Stomach smooth muscle (tissue), 2 donors: ENCODE data around the gene PRKAA1.
"Not testable (repeated sequence)": the region's sequence is repeated elsewhere in the genome, so short reads cannot be mapped to it uniquely, and the experiment has no call there.

ENCODE experiments used
- H3K27ac ChIP-seq: one replicate; pipeline ENCODE4 v1.7.0; 2013; ENCODE audit warnings: mild to moderate bottlenecking, low read length, inconsistent platforms
- H3K27me3 ChIP-seq, 2 donors: one replicate each; pipeline ENCODE4 v1.7.0; 2013; ENCODE audit warnings: low read length in 2 of 2; ENCODE audit not compliant: insufficient read depth in 2 of 2, control insufficient read depth in 1 of 2
- H3K36me3 ChIP-seq, 2 donors: one replicate each; pipeline ENCODE4 v1.7.0; 2013; ENCODE audit warnings: low read length in 2 of 2; ENCODE audit not compliant: control insufficient read depth in 2 of 2, insufficient read depth in 2 of 2
- H3K4me1 ChIP-seq: one replicate; pipeline ENCODE4 v1.7.0; 2013; ENCODE audit warnings: low read length; ENCODE audit not compliant: control insufficient read depth, insufficient read depth
- H3K4me3 ChIP-seq, 2 donors: one replicate each; pipeline ENCODE4 v1.7.0; 2013; ENCODE audit warnings: low read length in 2 of 2
- H3K9ac ChIP-seq, 2 donors: one replicate each; pipeline ENCODE4 v1.7.0; 2013; ENCODE audit warnings: low read length in 2 of 2, mild to moderate bottlenecking in 1 of 2
- H3K9me3 ChIP-seq, 2 donors: one replicate each; pipeline ENCODE4 v1.7.0; 2013; ENCODE audit warnings: low read length in 2 of 2; ENCODE audit not compliant: control insufficient read depth in 2 of 2
- donor health status: healthy.
- donor health status: Pancreatic carcinoma.

The PRKAA1 gene

GRCh38 chr5:40746703-40747102, 51.5 kb downstream of the PRKAA1 start:
- H3K36me3 ChIP-seq, result peaks cover 0 to 2% of the 10 kb centered on the region in 2 donors
- no peaks in the 10 kb centered on the region for H3K27me3 ChIP-seq
- H3K27ac ChIP-seq, result no peak overlapping the region
- H3K4me1 ChIP-seq, result no peaks in the 10 kb centered on the region
- no peak overlapping the region for H3K4me3 ChIP-seq
- H3K9ac ChIP-seq, result no peak overlapping the region
- H3K9me3 ChIP-seq, result no peaks in the 10 kb centered on the region

- Histone ChIP-seq H3K27me3 (no peaks in the 10 kb centered on the region), H3K27ac (no peak overlapping the region), H3K4me3 (no peak overlapping the region), H3K4me1 (no peaks in the 10 kb centered on the region), H3K9ac (no peak overlapping the region), H3K36me3 (peaks cover 10 to 11% of the 10 kb centered on the region in 2 donors), H3K9me3 (no peaks in the 10 kb centered on the region)
Measured at GRCh38 chr5:40743771-40744170, 54.4 kb downstream of the PRKAA1 start.

DNA sequence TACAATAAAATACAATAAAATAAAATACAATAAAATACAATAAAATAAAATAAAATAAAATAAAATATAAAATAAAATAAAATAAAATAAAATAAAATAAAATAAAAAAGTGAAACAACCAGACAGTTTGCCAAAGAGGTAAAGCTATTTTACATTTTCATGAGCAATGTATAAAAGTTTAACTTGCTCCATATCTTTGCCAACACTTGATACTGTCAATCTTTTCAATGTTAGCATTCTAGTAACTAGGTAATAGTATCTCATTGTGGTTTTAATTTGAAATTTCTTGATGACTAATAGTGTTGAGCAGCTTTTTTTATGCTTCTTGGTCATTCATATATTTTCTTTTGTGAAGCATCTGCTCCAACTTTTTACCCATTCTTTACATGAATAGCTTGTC, 59.7 kb downstream of the PRKAA1 start:
- H3K9ac ChIP-seq, result no peak overlapping the region
- no peak overlapping the region for H3K4me3 ChIP-seq
- no peaks in the 10 kb centered on the region for H3K27me3 ChIP-seq
- no peaks in the 10 kb centered on the region for H3K9me3 ChIP-seq
- peaks cover 10 to 11% of the 10 kb centered on the region in 2 donors for H3K36me3 ChIP-seq
- H3K27ac ChIP-seq, result no peak overlapping the region
- peaks cover 9% of the 10 kb centered on the region for H3K4me1 ChIP-seq

DNA sequence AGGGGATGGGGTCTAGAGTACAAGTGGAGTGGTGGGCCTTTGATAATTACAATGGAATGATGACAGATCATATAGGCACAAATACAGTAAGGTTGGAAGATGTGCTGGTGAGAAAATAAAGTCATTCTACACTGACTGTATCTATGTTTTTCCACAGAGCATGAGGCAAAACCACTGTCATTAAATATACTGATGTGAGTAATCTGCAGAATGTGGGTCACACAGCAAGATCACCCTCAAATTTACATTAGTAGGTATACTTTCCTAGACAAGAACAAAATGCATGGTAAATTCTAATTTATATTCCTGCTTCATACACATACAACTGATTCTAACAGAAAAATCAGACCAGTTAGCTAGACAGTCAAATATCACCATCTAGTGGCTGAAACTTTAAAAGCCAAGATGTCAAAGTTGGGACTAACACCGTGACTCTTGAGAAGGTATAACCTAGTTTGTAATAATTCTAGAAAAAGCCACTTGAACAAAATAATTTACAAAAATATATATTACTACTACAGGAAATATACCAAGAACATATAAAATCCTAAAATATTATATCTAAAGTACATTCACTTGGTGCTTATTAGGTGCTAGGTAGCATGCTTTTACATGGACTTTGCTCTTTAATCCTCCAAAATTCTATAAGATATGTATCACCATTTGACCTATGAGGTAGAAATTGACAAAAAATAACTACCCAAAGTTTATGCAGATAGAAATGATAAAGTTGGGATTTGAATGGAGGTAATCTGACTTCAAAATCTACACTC, 61.9 kb downstream of the PRKAA1 start:
- peaks cover 10% of the 10 kb centered on the region for H3K4me1 ChIP-seq

DNA sequence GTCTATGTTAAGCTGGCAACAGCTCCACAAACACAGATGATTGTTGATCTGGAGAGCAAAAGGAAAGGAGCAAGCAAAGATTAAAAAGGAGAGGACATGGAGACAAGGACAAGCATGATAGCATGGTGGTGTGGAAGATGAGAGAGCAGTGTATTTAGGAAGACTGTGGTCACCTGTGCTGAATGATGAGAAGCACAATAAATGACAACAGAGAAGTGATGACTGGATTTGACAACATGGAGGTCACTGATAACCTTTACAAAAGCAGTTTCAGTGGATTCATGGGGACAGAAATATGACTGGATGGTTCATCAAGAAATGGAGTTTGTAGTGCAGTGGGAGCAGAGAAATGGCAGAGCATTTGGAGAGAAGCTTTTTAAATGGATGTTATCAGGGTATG, 62.6 kb downstream of the PRKAA1 start:
- no peak overlapping the region for H3K27ac ChIP-seq
- H3K4me1 ChIP-seq, result peaks cover 10% of the 10 kb centered on the region
- H3K9ac ChIP-seq, result no peak overlapping the region
- no peak overlapping the region for H3K4me3 ChIP-seq
- H3K27me3 ChIP-seq, result no peaks in the 10 kb centered on the region
- H3K9me3 ChIP-seq, result no peaks in the 10 kb centered on the region
- H3K36me3 ChIP-seq, result peaks cover 2 to 5% of the 10 kb centered on the region in 2 donors

More for the DNA sequence above, 61.9 kb downstream of the PRKAA1 start:
- H3K27me3 ChIP-seq, result no peaks in the 10 kb centered on the region
- H3K4me3 ChIP-seq, result no peak overlapping the region
- H3K27ac ChIP-seq, result no peak overlapping the region
- H3K9me3 ChIP-seq, result no peaks in the 10 kb centered on the region
- H3K9ac ChIP-seq, result no peak overlapping the region
- peaks cover 5 to 8% of the 10 kb centered on the region in 2 donors for H3K36me3 ChIP-seq

DNA sequence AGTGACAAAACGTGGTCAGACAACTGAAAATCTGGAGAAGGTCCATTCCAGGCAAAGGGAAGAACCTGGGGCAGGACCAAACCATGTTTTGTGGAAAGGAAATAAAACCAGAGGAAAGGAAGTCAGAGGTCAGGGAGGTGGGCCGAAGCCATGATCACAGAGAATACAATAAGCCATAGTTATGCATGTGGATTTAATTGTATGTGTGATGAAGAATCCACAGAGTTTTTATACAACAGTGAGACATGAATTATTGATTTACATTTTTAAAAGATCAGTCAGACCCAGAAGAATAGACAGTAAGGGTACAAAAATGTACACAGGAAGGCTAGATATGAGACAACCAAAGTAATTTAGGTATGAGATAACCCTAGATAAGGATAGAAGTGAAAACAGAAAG, 63.2 kb downstream of the PRKAA1 start:
- peaks cover 10% of the 10 kb centered on the region for H3K4me1 ChIP-seq
- H3K27ac ChIP-seq, result no peak overlapping the region

DNA sequence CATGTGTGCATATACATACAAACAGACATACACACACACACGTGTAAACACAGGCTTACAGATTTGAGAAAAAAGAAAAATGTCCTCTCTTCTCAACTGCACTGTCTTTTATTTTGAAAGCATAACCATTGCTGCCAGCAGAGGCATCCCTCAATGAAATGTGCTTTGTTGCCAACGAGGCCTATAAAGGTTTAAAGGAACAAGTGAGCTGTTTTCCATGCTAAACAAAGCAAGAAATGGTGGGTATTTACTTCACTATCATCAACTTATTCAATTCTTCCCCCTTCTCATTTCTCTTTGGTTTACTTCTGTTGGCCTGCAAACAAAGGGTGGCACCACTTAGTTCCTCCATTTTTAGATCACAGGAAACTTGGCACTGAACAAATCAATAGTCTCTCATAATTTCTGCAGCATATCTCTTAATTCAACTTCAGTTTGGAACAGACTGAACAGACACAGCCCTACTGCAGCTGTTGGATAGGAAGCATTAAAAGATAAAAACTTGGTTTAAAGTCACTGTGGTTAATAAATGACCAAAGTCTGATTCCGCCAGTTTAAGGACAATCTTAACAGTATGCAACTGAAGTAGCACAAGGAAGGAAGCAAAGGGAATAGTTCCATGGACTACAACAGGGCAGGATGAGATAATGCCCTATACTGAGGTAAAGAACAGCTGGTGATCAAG, 64.2 kb downstream of the PRKAA1 start:
- Histone ChIP-seq H3K9ac (no peak overlapping the region), H3K4me1 (peaks cover 10% of the 10 kb centered on the region), H3K36me3 (no peaks in the 10 kb centered on the region), H3K9me3 (no peaks in the 10 kb centered on the region), H3K27me3 (no peaks in the 10 kb centered on the region), H3K4me3 (no peak overlapping the region), H3K27ac (no peak overlapping the region)

More for the DNA sequence above, 63.2 kb downstream of the PRKAA1 start:
- no peak overlapping the region for H3K4me3 ChIP-seq
- H3K9me3 ChIP-seq, result no peaks in the 10 kb centered on the region
- H3K27me3 ChIP-seq, result no peaks in the 10 kb centered on the region
- H3K9ac ChIP-seq, result no peak overlapping the region
- H3K36me3 ChIP-seq, result peaks cover 0 to 2% of the 10 kb centered on the region in 2 donors

DNA sequence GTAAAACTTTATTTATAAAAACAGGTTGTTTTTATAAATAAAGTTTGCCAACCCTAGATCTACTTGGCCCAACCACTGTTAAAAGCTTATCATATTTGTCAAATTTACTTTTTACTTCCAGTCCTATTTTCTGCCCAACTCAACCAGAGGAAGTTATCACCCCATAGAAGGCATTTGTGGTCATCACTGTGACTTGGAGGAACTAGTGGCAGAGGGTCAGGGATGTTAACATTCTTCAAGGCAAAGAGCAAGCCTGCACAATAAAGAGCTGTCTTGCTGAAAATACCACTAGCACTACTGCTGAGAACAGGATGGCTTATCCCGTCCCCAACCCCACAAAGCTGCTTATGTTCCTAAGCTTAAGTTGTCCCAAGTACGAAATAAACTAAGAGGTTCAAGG, 64.7 kb downstream of the PRKAA1 start:
- no peak overlapping the region for H3K9ac ChIP-seq

GRCh38 chr5:40722497-40722911, 75.7 kb downstream of the PRKAA1 start:
- H3K9me3 ChIP-seq, H3K4me3 ChIP-seq, H3K9ac ChIP-seq, H3K36me3 ChIP-seq, H3K27ac ChIP-seq, H3K4me1 ChIP-seq, H3K27me3 ChIP-seq: not testable (repeated sequence)

More for the DNA sequence above, 64.7 kb downstream of the PRKAA1 start:
- H3K4me1 ChIP-seq, result peaks cover 10% of the 10 kb centered on the region
- no peak overlapping the region for H3K4me3 ChIP-seq
- no peaks in the 10 kb centered on the region for H3K36me3 ChIP-seq
- no peak overlapping the region for H3K27ac ChIP-seq
- H3K27me3 ChIP-seq, result no peaks in the 10 kb centered on the region
- no peaks in the 10 kb centered on the region for H3K9me3 ChIP-seq

DNA sequence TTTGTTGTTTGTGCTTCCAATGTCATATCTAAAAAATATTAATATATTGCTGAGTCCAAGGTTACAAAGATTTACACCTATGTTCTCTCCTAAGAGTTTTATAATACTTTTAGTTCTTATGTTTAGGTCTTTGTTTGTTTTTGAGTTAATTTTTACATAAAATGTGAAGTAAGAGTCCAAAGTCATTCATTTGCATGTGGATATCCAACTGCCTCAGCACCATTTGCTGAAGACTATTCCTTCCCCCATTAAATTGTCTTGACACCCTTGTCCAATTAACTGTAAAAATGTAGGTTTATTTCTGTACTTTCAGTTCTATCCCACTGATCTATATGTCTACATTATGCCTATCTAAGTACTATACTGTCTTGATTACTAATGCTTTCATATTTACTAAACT, 78.1 kb downstream of the PRKAA1 start:
- no peaks in the 10 kb centered on the region for H3K4me1 ChIP-seq
- H3K4me3 ChIP-seq, result no peak overlapping the region
- no peak overlapping the region for H3K9ac ChIP-seq
- peaks cover 0 to 5% of the 10 kb centered on the region in 2 donors for H3K36me3 ChIP-seq
- H3K27ac ChIP-seq, result no peak overlapping the region
- no peaks in the 10 kb centered on the region for H3K27me3 ChIP-seq
- H3K9me3 ChIP-seq, result peaks cover 0 to 4% of the 10 kb centered on the region in 2 donors

GRCh38 chr5:40717281-40717680, 80.9 kb downstream of the PRKAA1 start:
- Histone ChIP-seq H3K27ac (no peak overlapping the region), H3K4me3 (no peak overlapping the region), H3K9ac (no peak overlapping the region), H3K9me3 (peaks cover 0 to 4% of the 10 kb centered on the region in 2 donors), H3K36me3 (peaks cover 0 to 5% of the 10 kb centered on the region in 2 donors), H3K4me1 (no peaks in the 10 kb centered on the region), H3K27me3 (no peaks in the 10 kb centered on the region)
